Stimulated activated CD4-positive, alpha-beta T cell treated with anti-CD3 and anti-CD28 coated beads, Interleukin-1b, Interleukin-23, amount 100 ng/mL, for 48 hours (primary cell): ENCODE results near the gene MRPL28.
"Not testable (repeated sequence)": the region's sequence is repeated elsewhere in the genome, so short reads cannot be mapped to it uniquely, and the experiment has no call there.

Source experiments
- DNase-seq: peaks from one replicate; pipeline ENCODE4 v3.0.0-alpha.2; 2020

The MRPL28 gene

DNA sequence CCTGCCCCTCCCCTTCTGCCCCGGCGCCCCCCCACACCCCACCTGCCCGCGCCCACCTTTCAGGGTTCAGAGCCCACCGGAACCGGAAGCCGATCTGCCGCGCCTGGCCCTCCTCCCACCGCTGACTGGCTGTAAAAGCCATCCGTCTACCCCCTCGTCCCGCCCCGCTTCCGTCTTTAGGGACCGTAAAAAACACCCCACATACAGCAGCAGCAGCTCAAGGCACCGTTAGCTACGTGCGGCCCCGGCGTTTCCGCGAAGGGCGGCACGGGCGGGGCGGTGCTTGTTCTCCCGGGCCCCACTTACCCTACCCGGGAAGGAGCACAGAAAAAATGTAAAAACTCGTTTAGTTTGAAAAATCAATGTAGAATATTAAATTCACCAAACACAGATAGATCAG, at the start of gene MRPL28:
MRPL28 (minus strand) TSS at position 96 of the 400 bp plus-strand sequence. CDS start 320 bp downstream, outside the sequence.
- DNase-seq: peak; percentile 95

DNA sequence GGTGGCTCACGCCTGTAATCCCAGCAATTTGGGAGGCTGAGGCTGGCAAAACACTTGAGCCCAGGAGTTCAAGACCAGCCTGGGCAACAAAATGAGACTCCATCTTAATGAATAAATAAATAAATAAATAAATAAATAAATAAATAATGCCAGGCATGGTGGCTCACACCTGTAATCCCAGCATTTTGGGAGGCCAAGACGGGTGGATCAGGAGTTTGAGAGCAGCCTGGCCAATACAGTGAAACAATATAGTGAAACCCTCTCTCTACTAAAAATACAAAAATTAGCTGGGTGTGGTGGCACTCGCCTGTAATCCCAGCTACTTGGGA, 44.8 kb upstream of the MRPL28 start:
- DNase-seq: not testable (repeated sequence)

DNA sequence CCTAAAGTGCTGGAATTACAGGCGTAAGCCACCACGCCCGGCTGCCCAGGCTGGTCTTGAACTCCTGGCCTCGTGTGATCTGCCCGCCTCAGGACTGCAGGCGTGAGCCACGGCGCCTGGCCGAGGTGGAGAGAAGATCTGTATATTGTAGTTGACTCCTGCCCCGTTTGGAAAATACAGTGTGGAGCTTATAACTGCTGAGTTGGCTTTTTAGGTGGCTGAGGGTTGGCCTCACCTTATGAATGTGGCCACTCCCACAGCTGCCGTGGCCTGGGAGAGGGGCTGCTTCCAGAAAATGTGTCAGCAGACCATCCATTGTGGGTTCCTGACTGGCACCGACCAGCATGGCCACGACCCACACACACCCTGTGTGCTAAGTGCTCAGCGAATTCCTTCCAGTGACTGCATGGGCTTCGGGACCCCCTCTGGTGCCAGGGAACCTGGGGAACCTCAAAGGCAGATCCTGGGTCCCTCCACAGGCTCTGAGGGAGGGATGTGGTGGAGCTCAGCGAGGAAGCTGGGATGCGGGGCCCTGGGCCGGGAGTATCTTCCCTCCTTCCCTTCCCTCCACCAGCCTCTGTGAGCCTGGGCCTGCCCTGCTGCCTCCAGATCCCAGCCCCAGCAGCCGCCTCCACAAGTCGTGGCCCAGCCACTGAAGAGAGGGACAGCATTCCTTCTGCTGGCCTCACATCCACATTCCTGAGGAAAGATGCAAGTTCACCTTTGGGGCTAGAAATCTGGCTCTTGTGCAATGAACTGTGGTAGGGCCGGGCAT, 44.2 kb upstream of the MRPL28 start:
- DNase-seq: no peak

DNA sequence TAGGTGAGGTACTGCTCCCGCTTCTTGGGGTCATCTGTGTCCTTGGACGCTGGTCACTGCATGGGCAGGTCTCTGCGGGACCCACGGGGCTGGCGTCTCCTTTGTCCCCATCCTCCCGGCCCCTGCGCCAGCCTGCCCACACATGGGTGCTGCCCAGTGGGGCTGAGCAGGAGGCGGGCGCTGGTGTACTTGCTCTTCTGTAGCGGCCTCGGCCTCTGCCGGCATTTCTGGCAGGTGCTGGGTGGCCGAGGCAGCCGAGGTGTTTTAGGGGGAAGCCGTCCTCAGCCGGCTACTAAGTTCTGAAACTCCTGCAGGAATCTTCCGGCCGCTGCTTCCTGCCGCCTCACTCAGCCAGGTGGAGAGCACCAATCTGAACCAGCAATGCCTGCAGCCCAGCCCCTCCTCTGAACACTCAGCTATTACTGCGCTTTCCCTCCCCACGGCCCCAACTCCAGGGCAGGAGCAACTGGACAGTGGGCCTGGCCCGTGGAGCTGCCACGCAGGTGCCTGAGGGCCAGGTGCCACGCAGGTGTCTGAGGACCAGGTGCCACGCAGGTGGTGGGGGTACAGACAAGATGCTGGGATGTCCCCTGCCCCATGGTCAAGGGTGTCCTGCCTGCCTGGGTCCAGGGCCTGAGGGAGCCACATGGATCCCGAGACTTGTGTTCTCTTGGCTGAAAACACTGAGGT, 41.4 kb upstream of the MRPL28 start:
- DNase-seq: no peak

DNA sequence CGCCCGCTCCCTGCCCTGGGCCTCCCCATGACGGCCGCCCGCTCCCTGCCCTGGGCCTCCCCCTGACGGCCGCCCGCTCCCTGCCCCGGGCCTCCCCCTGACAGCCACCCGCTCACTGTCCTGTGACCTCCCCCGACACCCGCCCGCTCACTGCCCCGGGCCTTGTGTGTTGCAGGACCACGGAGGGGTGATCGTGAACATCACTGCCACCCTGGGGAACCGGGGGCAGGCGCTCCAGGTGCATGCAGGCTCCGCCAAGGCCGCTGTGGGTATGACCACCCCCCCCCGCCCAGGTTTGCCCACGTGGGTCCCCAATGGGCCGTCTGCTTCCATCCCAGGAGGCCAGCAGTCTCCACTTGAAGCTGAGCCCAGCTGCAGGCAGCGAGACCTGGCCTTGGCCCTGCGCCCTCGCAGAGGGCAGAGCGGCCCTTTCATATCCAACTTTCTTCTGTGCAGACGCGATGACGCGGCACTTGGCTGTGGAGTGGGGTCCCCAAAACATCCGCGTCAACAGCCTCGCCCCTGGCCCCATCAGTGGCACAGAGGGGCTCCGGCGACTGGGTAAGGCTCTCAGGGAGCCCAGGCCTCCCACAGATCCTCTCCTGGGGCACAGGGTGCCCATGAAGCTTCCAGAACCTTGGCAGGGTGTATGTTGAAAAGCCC, 40.3 kb upstream of the MRPL28 start:
- DNase-seq: no peak

DNA sequence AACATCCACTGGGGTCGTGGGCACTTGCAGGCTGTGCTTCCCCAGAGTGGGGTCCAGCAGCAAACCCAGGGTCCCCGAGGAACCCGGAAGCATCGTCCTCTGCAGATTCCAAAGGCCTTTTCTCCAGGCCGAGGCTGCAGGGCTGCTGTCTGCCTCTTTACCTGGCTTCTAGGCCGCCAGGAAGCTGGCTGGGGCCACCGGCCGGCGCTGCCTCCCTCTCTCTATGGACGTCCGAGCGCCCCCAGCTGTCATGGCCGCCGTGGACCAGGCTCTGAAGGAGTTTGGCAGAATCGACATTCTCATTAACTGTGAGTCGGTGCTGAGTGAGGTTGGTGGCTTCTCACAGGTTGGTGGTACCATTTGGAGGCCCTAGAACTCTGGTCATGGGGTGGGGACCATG, 36.9 kb upstream of the MRPL28 start:
- DNase-seq: no peak

DNA sequence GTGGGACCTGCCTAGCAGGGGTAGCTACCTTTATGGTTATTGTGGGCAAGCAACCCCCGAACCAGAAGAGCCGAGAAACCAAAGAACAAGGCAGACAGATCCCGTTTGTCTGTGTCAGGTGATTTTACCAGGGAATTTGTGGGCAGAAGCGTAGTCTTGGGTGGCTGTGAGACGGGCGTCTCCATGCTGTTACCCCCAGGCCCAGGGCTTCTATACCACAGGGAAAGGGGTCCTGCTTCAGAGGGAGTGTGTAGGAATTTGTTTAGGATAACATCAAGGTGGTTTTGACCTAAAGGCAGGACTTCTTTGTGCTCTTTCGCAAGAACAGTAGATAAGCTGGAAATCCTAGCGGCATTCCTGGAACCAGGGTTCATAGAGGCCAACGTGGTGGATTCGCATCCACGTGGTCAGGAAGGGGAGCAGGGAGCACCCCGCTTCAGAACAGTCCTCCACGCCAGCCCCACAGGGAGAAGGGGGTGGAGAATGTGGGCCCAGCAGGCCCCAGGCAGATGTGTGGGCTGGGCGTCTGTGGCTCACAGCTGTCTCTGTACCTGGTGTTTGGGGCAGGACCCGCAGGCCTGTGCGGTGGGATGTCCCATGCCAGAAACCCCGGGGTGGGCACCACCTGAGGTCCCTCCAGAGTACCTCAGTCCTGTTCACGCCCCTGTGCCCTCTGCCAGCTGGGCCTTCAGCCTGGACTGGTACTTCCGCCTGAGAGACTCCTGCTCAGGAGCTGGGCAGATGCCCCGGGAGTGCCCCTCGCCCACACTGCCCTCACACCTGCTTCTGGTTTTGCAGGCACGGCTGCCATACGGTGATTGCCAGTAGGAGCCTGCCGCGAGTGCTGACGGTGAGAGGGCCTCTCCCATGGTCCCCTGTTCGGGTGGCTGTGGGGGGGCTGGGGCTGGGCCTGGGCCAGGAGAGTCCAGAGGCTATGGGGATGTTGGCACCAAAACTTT, 35.5 kb upstream of the MRPL28 start:
- no peak for DNase-seq

DNA sequence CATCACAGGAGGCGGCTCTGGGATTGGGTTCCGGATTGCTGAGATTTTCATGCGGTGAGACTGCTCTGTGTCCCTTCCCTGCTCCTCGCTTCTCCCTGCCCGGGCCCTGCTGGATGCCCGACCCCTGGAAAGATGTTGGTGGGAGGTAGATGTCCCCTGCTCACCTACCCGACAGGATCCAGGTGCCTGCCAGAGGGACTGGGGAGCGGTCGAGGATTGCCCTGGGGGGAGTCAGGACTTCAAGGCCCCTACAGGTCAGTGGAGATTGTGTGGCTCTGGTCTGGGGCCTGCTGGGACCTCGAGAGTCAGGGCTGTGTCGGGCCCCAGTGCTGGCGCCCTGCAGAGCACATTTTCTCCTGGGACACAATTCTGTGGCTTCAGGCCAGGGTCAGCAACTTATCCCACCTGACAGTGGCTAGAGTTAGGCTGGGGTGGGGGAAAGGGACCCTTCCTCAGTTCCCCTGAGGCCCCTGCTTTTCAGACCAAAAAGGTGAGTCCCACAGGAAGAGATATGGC, 34.7 kb upstream of the MRPL28 start:
- DNase-seq: no peak

DNA sequence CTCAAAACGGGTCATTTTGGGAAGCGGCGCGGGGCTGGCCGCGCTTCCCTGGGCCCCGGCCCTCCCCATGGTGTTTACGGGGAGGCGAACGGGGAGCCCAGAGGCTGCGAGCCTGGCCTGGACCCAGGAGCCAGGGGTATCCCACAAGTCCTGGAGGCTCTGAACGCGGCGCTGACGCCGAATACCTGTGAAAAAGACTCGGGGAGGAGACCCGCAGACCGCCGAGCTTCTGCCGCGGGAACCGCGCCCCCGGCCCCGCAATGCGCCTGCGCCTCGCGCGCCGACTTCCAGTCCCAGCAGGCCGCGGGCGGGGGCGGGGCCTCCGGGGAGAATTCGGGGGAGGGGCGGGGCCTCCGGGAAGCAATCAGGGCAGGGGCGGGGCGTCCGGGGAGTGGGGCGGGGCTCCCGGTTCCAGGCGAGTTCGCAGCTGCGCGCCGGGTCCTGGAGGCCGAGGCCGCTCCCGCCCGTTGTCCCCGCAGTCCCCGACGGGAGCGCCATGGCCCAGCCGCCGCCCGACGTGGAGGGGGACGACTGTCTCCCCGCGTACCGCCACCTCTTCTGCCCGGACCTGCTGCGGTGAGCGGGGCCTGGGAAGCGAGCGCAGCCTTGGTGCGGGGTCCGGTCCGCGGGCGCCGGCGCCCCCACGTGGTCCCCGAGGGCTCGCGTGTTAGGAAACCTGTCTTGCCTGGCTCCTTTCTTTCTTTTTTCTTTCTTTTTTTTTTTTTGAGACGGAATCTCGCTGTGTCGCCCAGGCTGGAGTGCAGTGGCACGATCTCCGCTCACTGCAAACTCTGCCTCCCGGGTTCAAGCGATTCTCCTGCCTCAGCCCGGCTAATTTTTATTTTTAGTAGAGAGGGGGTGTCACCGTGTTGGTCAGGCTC, 31.4 kb upstream of the MRPL28 start, which contains the start of gene DECR2:
DECR2 (plus strand) TSS at position 418 of the 881 bp plus-strand sequence; CDS start at position 497, 79 bp downstream.
- peak; percentile 96 for DNase-seq

DNA sequence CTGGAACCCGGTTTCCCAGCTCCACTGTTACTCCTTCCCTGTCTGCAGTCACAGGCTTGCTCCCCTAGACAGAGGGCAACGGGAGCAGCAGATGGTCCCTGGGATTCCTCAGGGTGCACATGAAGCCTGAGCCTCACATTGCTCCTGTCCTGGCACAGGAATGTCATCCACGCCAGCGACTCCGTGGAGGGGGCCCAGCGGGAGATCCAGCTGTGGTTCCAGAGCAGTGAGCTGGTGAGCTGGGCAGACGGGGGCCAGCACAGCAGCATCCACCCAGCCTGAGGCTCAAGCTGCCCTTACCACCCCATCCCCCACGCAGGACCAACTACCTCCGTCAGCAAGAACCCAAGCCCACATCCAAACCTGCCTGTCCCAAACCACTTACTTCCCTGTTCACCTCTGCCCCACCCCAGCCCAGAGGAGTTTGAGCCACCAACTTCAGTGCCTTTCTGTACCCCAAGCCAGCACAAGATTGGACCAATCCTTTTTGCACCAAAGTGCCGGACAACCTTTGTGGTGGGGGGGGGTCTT, 29.8 kb upstream of the MRPL28 start:
- no peak for DNase-seq

DNA sequence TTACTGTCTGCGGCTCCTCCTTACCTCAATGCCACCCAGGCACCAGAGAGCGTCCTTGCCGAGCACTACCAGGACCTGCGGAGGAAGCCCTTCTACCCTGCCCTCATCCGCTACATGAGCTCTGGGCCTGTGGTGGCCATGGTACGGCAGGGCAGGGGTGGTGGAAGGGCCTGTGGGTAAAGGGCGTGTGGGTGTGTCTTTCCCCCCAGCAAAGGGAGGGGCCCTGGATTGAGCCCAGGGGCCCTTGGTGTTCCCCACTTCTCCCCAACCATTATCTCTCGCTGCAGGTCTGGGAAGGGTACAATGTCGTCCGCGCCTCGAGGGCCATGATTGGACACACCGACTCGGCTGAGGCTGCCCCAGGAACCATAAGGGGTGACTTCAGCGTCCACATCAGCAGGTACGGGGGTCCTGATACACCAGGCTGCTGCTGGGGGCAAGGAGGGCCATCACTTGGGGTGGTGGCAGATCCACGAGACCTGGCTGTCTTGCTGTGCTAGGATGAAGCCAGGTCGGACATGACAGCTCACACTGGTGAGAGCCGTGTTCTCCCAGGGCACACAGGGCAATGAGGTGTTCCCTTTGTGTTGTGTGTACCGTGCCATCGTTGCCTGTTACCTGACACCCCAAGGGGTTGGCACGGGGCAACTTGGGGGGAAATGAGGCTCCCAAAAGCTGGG, 29.1 kb upstream of the MRPL28 start:
- DNase-seq: no peak

DNA sequence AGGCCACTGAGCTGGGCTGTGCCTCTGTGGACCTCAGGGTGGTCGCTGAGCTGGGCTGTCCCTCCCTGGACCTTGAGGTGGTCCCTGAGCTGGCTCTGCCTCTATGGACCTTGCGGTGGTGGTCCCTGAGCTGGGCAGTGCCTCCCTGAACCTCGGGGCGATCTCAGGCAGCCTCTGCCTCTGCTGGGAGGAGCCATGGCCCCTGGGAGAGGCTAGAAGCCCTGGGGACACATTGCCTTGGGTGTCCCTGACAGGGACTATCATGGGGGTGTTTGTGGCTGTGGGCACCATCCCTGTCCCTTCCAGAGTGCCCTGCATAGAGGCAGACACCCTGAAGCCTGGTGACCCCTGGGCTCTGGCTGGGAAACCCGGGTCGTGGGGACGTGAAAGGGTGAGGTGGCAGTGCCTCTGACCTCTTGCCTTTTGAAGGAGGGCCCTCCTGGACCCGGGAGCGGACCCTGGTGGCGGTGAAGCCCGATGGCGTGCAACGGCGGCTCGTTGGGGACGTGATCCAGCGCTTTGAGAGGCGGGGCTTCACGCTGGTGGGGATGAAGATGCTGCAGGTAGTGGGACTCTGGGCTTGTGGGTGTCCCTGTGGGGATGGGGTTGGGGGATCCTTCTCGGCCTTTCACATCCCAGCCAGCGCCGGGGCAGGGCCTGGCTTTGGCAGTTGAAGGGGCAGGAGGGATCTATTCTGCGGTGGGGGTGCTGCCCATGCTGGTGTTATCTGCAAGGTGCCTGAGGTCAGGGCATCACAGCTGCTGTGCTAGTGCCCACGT, 28.4 kb upstream of the MRPL28 start:
- no peak for DNase-seq

DNA sequence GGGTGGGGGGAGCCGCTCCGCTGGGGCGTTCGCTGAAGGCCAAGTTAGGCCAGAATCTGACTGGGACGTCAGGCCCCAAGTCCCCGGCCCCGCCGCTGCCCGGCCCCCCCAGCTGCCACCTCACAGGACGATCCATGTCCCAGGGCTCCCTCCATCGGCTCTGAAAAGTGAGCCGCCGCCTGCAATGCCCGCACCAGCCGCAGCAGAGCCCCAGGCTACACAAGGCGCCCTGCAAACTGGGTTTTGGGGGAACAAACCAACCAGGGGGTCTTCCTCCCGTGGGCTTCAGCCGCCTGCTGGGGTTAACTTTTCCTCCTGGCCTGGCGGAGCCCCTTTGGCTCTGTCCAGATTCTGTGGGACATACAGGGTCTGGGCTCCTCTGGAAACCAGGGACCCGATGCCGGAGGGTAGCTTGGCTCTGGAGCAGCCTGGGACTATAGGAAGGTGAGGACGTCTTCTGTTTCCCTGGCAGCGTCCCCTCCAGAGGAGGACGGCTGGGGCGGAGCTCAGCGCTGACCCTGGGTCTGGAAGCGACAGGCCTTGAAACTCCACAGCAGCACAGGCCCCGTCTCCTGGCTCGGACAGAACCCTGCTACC, 27.5 kb upstream of the MRPL28 start:
- DNase-seq: peak; percentile 40

DNA sequence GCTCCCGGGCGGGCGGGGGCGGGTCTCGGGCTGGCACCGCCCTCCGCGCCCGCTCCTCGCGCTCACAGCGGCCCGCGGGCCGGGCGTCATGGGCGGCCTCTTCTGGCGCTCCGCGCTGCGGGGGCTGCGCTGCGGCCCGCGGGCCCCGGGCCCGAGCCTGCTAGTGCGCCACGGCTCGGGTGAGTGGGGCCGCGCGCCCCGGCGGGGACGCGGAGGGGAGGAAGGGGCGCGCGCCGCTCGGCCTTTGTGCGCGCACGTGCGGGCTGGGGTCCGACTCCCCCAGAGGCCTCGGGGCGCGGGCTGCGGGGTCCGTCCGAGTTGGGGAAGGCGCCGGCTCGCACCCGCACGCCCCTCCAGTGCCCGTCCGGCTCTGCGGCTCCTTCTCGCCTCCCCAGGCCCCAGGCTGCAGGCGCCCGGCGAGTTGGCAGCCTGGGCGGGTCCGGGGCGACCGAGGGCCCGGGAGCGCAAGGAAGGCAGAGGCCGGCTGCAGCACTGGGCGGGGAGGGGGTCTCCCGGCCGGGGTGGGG, 26.9 kb upstream of the MRPL28 start, which contains the start of gene NME4:
NME4 (plus strand) TSS at position 65 of the 527 bp plus-strand sequence; CDS start at position 89, 24 bp downstream.
- no peak for DNase-seq

DNA sequence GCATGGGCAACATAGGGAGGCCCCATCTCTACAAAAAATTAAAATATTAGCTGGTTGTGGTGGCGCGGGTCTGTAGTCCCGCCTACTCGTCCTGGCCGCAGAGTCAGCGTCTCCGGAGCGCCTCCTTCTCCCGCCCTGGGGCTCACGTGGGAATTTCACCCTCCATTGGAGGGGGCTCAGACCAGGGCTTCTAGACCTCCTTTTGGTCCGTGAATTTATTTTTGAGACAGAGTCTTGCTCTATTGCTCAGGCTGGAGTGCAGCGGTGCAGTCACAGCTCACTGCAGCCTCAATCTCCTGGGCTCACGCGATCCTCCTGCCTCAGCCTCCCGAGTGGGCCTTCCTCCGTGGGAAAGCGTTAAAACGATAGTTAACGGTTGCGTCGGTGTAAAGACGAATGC, 26.3 kb upstream of the MRPL28 start:
- DNase-seq: no peak

DNA sequence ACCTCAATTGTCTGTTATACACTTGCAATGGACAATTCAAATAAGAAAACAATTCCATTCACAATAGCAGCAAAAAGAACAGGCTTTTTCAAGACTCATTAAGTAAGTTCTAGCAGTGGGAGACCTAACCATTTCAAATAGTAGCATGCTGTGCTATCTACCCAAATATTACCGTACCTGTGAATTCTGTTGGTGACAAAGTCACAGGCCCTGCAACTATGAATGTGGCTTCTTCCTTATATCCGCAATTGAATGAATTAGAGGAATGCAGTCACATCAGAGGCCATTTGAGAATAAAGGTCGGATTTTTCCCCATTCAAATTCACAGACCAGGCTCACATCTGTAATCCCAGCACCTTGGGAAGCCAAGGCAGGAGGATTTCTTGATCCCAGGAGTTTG, 25.9 kb upstream of the MRPL28 start:
- DNase-seq: no peak

DNA sequence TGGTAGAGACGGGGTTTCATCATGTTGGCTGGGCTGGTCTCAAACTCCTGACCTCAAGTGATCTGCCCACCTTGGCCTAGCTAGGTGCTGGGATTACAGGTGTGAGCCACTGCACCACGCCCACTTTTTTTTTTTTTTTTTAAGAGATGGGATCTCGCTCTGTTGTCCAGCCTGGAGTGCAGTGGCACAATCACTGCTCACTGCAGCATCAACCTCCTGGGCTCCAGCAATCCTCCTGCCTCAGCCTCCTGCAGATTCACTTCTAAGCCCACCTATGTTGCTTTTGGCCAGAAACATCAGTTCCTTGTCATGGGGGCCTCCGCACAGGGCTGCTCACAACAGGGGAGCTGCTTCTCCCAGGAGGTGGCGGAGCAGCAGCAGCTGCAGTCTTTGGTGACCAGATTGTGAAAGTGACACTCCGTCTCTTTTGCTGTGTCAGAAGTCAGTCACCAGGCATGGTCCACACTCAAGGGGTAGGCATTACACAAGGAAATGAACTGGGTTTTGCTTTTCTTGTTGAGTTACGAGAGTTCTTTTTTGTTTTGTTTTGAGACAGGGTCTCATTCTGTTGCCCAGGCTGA, 22.2 kb upstream of the MRPL28 start:
- peak; percentile 56 for DNase-seq

DNA sequence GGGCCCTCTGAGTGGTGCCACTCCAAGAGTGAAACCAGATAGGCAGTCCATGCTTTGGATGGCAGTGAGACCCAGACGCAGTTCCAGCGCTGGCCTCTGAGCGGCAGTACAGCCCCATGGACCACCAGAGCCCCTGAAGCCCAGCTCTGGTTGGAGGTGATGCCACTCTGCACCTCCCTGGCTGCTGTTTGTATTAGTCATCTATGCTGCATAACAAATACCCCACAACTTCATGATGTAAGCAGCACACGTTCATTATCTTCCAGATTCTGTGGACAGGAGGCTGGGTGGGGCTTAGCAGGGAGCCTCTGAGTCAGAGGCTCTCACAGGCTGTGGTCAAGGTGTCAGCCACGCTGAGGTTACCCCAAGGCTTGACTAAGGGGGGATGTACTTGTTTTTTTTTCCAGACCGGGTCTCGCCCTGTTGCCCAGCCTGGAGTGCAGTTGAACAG, 21.6 kb upstream of the MRPL28 start:
- DNase-seq: peak; percentile 90
